Psoas muscle (tissue), 8 donors: Measurements from ENCODE around the gene IL18R1. TPM values are rescaled to one million over a fixed set of nuclear protein-coding genes. Genes with fewer than 3 reads are reported as not detected.

Experiments
- ATAC-seq, 4 donors: fragments of 200-7000 bp; cut with Tn5 transposase; one replicate each; pipeline ENCODE4 v1.9.1; 2020; ENCODE audit warnings: moderate library complexity in 3 of 4, mild to moderate bottlenecking in 2 of 4
- DNase-seq, 2 donors: peaks; one replicate each; pipeline ENCODE4 v3.0.0-alpha.2; 2020
- H3K27ac ChIP-seq: fragments of 200-600 bp; one replicate; pipeline ENCODE4 v1.8.0; 2022
- H3K27me3 ChIP-seq, 3 donors: fragments of 200-600 bp in 1 of 3; one replicate each; pipeline versions ENCODE4 v1.6.1 to v1.8.0; 2013 to 2022; ENCODE audit warnings: low read length in 2 of 3, mild to moderate bottlenecking in 2 of 3, moderate library complexity in 1 of 3; ENCODE audit not compliant: insufficient read depth in 3 of 3
- H3K36me3 ChIP-seq, 2 donors: fragments of 200-600 bp in 1 of 2; one replicate each; pipeline versions ENCODE4 v1.6.1 to v1.8.0; 2013 to 2022; ENCODE audit warnings: low read depth in 1 of 2, mild to moderate bottlenecking in 1 of 2, moderate library complexity in 1 of 2; ENCODE audit not compliant: insufficient read depth in 1 of 2
- H3K4me1 ChIP-seq: fragments of 200-600 bp; one replicate; pipeline ENCODE4 v1.8.0; 2022
- H3K4me3 ChIP-seq: fragments of 200-600 bp; one replicate; pipeline ENCODE4 v1.8.0; 2022; ENCODE audit warnings: mild to moderate bottlenecking
- H3K9me3 ChIP-seq: fragments of 200-600 bp; one replicate; pipeline ENCODE4 v1.8.0; 2022
- WGBS, 3 donors: extraction: QIAGEN DNeasy Blood & Tissue Kit; methylation state at CpG; one replicate each; pipeline versions ENCODE4 v1.1.6 to v1.1.7; 2013; 5-methylcytosine and 5-hydroxymethylcytosine counted together
- intact Hi-C, 2 donors: fragments of 100-400 bp; cut with DNase I; formaldehyde crosslinking; loops; one replicate each; pipeline versions ENCODE4 v1.11.0 to v1.14.2; 2022
- polyA plus RNA-seq, 3 donors: library from polyadenylated mRNA; stranded (reverse); fragments of 200-250 nt; gene quantifications; one replicate each; pipeline ENCODE4 v1.2.3, GENCODE V29; 2013
- total RNA-seq, 4 donors: library from RNA; stranded (reverse); fragmentation: NEBNext Ultra II Directional in 2 of 4; extraction: Animal tissue kit (Norgen Biotek cat#: 25700) in 2 of 4; gene quantifications; one replicate each; pipeline versions ENCODE4 v1.2.1 to v1.2.4, GENCODE V29; 2021 to 2023
- TF ChIP-seq, protein P1 (sequence below): fragments of 200-600 bp; IDR thresholded peaks from one replicate; pipeline ENCODE4 v1.8.0; 2022; ENCODE audit warnings: antibody characterized with exemption
- donor health status: healthy with polysubstance abuse.
- donor health status: DM: no; HTN: no; CAD: no; lungs with moderate emphysema.
- donor health status: Bipolar disorder and iron deficiency.
- donor health status: healthy.
- donor health status: DM: yes; HTN: yes; CAD: no.
- donor health status: DM: no; HTN: no; CAD: no.
- donor health status: DM: no; HTN: no; CAD: no.
- donor health status: DM: yes; HTN: yes; CAD: no.

The IL18R1 gene
- total and polyA plus RNA-seq, 7 donors: 0.26 to 2.1 (median 0.83) TPM

- H3K4me1 ChIP-seq: no peaks in the 10 kb centered on the region
- TF ChIP-seq, protein P1, sequence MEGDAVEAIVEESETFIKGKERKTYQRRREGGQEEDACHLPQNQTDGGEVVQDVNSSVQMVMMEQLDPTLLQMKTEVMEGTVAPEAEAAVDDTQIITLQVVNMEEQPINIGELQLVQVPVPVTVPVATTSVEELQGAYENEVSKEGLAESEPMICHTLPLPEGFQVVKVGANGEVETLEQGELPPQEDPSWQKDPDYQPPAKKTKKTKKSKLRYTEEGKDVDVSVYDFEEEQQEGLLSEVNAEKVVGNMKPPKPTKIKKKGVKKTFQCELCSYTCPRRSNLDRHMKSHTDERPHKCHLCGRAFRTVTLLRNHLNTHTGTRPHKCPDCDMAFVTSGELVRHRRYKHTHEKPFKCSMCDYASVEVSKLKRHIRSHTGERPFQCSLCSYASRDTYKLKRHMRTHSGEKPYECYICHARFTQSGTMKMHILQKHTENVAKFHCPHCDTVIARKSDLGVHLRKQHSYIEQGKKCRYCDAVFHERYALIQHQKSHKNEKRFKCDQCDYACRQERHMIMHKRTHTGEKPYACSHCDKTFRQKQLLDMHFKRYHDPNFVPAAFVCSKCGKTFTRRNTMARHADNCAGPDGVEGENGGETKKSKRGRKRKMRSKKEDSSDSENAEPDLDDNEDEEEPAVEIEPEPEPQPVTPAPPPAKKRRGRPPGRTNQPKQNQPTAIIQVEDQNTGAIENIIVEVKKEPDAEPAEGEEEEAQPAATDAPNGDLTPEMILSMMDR: no peak
- H3K27ac ChIP-seq: no peak overlapping the region
- DNase-seq: no peak
- H3K36me3 ChIP-seq: no peaks in the 10 kb centered on the region
- H3K27me3 ChIP-seq: peaks cover 0 to 5% (median 2%) of the 10 kb centered on the region in 3 donors
- no peak overlapping the region for H3K4me3 ChIP-seq
- H3K9me3 ChIP-seq: no peaks in the 10 kb centered on the region
- no peak for ATAC-seq
- intact Hi-C loops: no loop called here
- 85 to 88% (median 85%) methylated on average over 4 of the region's 4 CpGs for WGBS, 3 donors
Measured at GRCh38 chr2:102420290-102420689, 64.7 kb downstream of the IL18R1 start.

DNA sequence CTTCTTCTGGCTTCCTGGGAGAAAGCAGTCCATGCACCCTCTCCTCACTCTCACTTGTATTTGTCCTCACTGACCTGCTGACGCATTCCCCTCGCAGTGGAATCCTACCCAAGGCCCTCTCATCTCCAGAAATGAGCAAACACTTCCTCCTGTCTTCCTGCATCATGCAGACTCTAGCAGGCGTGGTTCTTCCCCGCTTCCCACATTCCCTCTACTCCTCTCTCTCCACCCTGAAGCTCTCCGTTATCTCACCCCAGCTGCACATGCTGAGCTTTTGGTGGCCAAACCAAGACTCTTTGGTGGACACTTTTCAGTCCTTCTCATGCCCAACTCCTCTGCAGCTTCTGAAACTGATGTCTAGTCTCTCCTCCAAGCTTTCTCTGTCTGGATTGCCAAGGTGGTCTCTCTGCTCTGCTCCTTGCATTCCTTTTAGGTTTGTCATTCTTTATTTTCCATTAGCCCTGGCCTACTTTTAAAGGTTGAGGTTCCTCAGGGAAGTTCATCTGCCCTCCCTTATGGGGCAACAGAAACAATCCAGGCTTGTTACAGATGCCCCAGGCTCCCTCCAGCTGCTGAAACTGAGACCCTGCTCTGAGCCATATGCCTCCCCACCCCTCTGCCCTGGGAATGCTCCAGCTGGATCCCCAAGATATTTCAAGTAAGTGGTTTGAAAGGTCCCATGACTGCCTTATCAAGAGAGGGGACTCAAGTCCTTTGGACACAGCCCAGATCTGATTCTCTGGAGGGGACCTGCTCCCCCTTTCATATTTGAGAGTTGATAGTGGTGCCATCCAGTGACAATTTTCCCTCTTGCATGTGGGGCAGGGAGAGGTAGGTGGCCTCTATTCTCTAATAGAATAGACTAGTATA, 66.5 kb downstream of the IL18R1 start:
- intact Hi-C loops: no loop called here
- WGBS, 3 donors: 74 to 82% (median 76%) methylated on average over 5 of the region's 5 CpGs
- no peaks in the 10 kb centered on the region for H3K9me3 ChIP-seq
- no peaks in the 10 kb centered on the region for H3K4me1 ChIP-seq
- no peak for DNase-seq
- H3K4me3 ChIP-seq: no peak overlapping the region
- peaks cover 0 to 5% (median 2%) of the 10 kb centered on the region in 3 donors for H3K27me3 ChIP-seq
- no peaks in the 10 kb centered on the region for H3K36me3 ChIP-seq
- no peak overlapping the region for H3K27ac ChIP-seq
- no peak for ATAC-seq
- TF ChIP-seq, protein P1: no peak

DNA sequence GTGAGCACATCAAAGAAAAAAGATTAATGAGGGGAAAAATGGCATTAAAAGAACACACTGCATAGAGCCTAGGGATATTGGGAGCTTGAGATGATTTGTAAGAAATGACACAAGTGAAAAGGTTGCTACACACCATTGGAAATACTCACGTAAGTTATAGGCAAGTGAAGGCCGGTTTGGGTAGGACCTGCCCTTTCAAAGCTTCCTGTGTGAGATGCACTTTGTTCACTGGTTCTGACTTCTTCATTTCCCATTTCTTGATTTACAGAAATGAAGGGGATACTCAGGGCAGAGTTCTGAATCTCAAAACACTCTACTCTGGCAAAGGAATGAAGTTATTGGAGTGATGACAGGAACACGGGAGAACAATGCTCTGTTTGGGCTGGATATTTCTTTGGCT, 67.3 kb downstream of the IL18R1 start, which contains the start of gene IL18RAP:
TSS of gene IL18RAP (plus strand) at position 251 of the 400 bp plus-strand sequence. CDS start at position 369, 118 bp downstream.
- H3K4me1 ChIP-seq: no peaks in the 10 kb centered on the region
- WGBS, 3 donors: 66 to 78% (median 67%) methylated on average over 3 of the region's 3 CpGs
- H3K27me3 ChIP-seq: peaks cover 0 to 2% (median 1%) of the 10 kb centered on the region in 3 donors
- no peak within 1 kb of the TSS for H3K4me3 ChIP-seq
- intact Hi-C loops: no loop called here
- no peaks in the 10 kb centered on the region for H3K36me3 ChIP-seq
- TF ChIP-seq, protein P1: no peak
- no peak within 1 kb of the TSS for H3K27ac ChIP-seq
- ATAC-seq (no peak), DNase-seq (no peak)
- peaks cover 2% of the 10 kb centered on the region for H3K9me3 ChIP-seq

GRCh38 chr2:102423368-102423767, 67.8 kb downstream of the IL18R1 start:
- ATAC-seq (no peak), DNase-seq (no peak)
- H3K27me3 ChIP-seq: peaks cover 0 to 2% (median 0%) of the 10 kb centered on the region in 3 donors
- H3K4me3 ChIP-seq: no peak overlapping the region
- H3K9me3 ChIP-seq: peaks cover 5% of the 10 kb centered on the region
- H3K27ac ChIP-seq: no peak overlapping the region
- TF ChIP-seq, protein P1: no peak
- H3K36me3 ChIP-seq: no peaks in the 10 kb centered on the region
- 57 to 76% (median 71%) methylated on average over 2 of the region's 2 CpGs for WGBS, 3 donors
- intact Hi-C loops: no loop called here
- H3K4me1 ChIP-seq: no peaks in the 10 kb centered on the region
